Brain pericyte (primary cell): ENCODE results near the gene ZBTB16.

Experiments used
- DNase-seq: peaks from one replicate; pipeline ENCODE4 v3.0.0-alpha.2; 2012; ENCODE audit warnings: low read depth, low spot score

ZBTB16 gene

GRCh38 chr11:114242032-114242431, 182.5 kb downstream of the ZBTB16 start:
- DNase-seq, result no peak

- DNase-seq, result no peak
Observed at GRCh38 chr11:114243461-114244372, 184.2 kb downstream of the ZBTB16 start.

- DNase-seq, result no peak
Observed at GRCh38 chr11:114244726-114245394, 185.3 kb downstream of the ZBTB16 start.

- DNase-seq, result no peak
Observed at GRCh38 chr11:114246321-114247069, 187.0 kb downstream of the ZBTB16 start.

- no peak for DNase-seq
Observed at GRCh38 chr11:114247070-114247789, 187.7 kb downstream of the ZBTB16 start.

GRCh38 chr11:114250180-114250579, 190.7 kb downstream of the ZBTB16 start:
- no peak for DNase-seq

- DNase-seq, result no peak
Observed at GRCh38 chr11:114250993-114251814, 191.7 kb downstream of the ZBTB16 start.

- no peak for DNase-seq
Observed at GRCh38 chr11:114251815-114252337, 192.4 kb downstream of the ZBTB16 start.

- DNase-seq, result no peak
Observed at GRCh38 chr11:114252767-114253166, 193.3 kb downstream of the ZBTB16 start.

GRCh38 chr11:114253771-114254170, 194.3 kb downstream of the ZBTB16 start:
- DNase-seq, result no peak

- no peak for DNase-seq
Observed at GRCh38 chr11:114254571-114255146, 195.1 kb downstream of the ZBTB16 start.

- no peak for DNase-seq
Observed at GRCh38 chr11:114255289-114255688, 195.8 kb downstream of the ZBTB16 start.

- no peak for DNase-seq
Observed at GRCh38 chr11:114256176-114256966, 196.9 kb downstream of the ZBTB16 start.

- DNase-seq, result no peak
Observed at GRCh38 chr11:114256967-114257286, 197.4 kb downstream of the ZBTB16 start.

- no peak for DNase-seq
Observed at GRCh38 chr11:114257621-114258558, 198.4 kb downstream of the ZBTB16 start.

GRCh38 chr11:114258696-114259095, 199.2 kb downstream of the ZBTB16 start:
- DNase-seq, result no peak

- DNase-seq, result no peak
Observed at GRCh38 chr11:114259124-114259526, 199.6 kb downstream of the ZBTB16 start.

GRCh38 chr11:114259551-114259983, 200.1 kb downstream of the ZBTB16 start:
- no peak for DNase-seq
